Fibroblast of skin of back (primary cell): ENCODE results near the gene MAB21L1.
A peak's percentile ranks its signal among the peaks of the same experiment; 100 is the strongest.

Experiments used
- DNase-seq: peaks from one replicate; pipeline ENCODE4 v3.0.0-alpha.2; 2013

The MAB21L1 gene

DNA sequence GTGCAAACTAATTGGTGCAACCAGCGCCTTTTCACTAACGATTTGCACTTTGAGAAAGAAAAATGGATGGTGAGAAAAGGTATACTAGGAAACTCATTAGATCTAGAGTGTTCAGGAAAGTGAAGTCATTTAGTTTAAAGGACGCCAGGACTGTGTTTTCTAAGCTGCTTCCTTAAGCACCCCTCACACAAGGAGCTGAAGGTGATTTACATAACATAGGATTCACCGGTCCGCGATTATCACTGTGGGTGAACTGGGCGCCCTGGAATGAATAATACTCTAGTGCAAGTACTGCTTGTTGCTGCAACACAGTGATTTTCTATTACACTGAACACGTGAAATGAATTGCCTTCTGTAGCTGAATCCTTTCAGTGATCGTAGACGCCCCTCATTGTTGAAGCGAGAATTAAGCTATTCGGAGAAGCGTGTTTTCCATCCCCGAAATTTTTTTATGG lies 2.6 kb upstream of the MAB21L1 start:
- DNase-seq: no peak

DNA sequence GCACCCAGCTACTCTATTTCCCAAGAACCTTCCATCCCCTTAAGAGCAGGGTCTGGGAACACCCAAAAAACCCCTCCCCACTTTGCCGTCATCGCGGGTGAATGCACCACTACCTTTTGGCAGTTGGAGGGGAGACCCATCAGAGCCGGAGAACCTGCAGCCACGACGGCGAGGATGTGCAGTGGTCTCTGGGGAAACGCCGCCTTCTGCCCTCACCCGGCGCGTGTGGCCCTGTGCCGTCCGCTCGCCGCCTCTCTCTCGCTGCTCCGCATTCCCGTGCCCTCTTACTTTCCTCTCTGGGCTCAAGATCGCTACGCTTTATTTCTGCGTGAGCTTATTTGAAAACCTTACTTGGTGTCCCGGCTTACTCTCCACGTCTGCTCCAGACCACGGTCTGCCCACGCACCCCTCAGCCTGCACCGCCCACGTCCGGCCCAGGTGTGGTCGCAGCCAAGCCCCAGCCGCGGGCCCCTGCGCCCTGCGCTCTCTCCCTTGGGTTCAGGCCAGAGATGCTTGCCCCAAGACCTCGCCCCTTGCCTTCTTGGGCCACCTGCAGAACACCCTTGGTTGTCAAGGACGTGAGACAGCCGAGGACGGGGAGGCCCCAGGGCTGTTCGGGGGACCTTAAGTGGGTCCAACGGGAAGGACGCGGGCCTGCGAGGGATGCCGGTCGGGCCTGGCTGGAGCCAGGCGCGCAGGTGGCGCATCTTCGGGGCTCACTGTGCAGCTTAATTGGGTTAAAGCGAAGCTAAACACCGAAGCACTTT lies 2.0 kb upstream of the MAB21L1 start:
- no peak for DNase-seq

DNA sequence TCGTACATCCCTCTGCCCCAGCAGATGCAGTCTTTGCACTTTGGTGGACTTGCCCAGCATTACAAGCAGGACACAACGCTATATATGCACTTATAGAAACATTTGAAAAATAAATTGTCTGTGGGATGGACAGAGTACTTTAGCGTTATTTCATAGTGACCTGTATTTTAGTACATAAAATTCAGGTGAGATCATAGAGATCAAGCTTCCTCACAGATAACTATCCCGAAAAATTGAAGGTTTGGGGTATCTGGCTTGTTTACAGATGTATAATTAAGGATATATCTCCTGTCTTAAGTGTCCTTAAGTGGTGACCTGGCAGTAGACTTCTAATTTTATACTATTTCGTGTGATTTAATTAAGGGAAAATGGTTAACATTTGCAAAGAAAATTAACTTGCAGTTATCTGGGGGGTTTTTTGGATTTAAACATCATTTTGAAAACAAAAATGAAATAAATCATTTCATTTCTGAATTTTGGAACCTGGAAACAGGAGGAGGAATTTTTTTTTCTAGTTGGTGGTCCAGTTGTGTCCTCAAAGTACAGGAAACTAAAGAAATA lies 977 bp upstream of the MAB21L1 start:
- no peak for DNase-seq

DNA sequence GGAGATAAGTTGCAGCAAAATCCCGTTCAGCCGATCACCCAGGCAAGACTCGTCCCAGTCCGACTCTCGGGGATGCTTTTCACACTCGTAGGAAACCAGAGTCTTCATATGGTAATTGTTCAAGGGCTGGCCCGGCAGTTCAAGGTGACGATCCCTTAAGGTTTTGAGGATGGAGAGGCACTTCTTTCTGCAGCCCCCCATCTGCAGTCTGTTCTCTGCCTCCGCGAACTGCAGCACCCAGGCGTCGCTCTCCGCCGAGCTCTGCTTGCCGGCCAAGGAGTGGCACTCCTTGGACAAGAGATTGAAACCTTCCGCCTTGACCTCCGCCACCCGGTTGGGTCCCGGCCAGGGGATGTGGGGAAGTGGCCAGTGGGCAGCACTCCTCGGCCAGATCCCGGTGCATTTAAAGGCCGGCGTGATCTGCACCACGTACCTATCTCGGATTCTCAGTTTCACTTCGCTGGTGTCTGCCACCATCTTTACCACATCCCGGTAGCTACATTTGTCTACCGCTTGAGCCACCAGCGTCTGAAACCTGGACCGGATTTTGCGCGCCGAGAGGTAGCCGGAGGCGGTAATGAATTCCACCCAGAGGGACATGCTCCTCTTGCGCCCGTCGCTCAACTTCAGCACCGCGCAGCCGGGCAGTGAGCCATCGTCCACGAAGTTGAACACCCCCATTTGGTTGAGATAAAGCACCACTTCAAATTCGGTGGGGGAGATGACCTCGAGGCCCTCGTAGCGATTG lies 1.1 kb downstream of the MAB21L1 start:
- peak; percentile 28 for DNase-seq

DNA sequence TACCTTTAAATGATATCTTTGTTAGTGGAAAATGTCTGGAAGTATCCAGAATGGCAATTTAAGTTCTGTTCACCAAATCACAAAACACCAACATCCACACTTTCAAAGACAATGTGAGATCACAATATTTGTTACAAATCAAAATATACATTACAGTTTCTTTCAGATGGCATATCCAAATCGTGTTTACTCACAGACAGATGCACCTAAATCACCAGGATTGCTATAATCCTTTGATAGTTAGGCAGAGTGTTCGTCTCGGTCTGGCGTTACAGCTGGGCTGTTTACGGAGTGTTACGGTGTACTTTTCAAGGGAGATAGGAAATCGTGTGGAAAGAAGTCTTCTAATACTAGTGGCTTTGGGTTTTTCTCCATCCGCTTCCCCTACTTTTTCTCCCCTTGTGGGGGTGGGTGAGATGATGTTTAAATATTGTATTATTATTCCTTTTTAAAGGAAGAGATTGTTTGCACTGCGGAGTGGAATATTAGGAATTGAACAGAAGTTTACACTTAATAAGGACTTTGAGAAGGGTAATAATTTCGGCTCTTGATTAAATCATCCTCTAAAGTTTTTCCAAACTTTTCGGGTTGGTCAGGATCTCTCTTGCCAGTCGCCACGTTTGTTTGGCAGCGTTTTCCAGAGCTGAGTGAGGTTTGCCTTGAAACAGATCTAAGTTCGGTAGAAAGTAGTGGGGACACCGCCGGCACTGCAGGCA lies 1.8 kb downstream of the MAB21L1 start:
- DNase-seq: no peak

DNA sequence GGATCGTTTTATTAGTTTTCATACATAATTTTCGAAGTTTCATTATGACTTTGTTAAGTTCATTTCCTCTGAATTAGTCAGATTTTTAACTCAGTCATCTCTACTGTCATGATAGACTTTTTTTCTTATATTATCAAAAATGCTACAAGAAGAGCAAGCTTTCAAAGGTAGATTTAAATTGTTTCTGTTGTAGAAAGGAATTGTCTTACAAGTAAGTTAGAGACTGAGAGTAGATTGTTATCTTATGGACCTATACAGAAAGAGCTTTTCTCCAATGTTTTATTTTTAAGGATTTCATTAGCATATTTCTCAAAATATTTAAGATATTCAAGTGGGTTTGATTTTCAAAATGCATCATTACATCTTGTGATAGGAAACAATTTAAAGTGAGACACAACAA lies 2.7 kb downstream of the MAB21L1 start:
- no peak for DNase-seq

DNA sequence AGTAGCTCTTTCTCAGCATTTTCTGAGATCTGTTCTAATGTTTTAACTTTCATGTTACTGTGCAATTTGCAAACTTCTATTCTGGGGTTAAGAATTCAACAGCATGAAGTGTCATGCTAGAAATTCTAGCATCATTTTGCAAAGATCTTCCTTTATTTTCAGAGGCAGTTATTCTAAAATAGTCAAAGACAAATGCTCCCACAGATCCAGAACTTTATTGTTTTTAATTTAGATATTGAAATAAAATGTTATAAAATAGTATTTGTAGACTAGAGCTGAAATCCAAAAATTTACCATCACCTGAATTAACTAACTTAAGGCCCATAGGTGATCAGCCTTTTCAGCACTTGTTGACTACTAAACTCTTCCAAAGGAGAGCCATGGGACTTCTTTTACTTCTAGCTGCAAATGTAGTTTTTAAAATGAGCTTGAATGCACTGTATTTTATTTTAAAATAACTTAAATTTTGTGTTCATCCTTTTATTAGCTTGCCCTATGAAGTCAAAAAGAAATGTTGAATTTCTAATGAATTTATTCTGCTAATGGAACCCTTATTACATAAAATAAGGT lies 3.2 kb downstream of the MAB21L1 start:
- no peak for DNase-seq

DNA sequence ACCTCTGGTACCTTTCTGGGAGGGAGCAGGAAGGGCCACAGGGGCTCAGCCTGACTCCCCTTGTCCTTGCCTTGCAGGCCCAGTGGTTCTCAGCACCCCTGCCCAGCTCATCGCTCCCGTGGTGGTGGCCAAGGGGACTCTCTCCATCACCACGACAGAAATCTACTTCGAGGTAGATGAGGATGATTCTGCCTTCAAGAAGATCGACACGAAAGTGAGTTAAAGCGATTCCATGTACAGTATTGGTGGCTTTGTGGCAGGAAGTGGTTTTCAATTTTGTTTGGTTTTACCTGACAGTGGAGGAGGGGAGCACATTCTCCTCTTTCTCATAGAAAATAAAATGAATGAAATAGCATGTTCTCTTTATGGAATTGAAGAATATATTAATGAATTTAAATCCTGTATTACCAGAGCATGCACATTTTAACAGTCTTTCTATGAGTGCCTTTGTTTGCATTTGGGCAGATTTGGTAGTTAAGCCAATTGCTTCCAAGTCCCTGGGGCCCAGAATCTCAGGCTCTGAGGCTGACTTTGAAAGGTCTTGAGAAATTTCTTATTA lies 4.1 kb downstream of the MAB21L1 start:
- no peak for DNase-seq

DNA sequence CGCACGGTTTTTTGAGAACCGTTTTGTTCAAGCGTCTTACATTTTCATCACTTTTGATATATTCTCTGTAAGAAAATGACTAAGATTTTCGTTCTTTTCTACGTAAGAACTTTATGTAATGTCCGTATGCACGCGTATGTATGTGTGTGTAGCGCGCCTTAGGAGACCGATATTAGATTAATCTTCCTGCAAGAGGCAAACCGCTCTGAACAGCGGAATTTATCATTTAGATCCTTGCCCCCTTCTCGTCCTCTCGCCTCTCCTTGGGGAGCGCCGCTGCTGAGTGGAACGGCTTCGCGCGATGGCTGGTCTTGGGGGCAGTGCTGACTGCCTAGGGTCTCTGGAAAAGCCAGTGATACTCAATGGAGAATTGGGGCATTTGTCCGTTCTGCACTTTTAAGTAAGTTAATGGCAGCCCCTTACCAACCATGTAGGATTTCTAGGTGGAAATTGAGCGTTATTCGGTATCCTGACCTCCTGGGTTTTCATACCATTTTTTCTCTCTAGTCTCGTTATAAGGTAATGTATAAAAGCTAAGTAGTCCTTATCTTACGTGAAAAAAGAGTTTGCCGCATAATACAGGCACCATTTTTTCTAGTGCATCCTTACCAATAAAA lies 4.7 kb downstream of the MAB21L1 start:
- DNase-seq: no peak

DNA sequence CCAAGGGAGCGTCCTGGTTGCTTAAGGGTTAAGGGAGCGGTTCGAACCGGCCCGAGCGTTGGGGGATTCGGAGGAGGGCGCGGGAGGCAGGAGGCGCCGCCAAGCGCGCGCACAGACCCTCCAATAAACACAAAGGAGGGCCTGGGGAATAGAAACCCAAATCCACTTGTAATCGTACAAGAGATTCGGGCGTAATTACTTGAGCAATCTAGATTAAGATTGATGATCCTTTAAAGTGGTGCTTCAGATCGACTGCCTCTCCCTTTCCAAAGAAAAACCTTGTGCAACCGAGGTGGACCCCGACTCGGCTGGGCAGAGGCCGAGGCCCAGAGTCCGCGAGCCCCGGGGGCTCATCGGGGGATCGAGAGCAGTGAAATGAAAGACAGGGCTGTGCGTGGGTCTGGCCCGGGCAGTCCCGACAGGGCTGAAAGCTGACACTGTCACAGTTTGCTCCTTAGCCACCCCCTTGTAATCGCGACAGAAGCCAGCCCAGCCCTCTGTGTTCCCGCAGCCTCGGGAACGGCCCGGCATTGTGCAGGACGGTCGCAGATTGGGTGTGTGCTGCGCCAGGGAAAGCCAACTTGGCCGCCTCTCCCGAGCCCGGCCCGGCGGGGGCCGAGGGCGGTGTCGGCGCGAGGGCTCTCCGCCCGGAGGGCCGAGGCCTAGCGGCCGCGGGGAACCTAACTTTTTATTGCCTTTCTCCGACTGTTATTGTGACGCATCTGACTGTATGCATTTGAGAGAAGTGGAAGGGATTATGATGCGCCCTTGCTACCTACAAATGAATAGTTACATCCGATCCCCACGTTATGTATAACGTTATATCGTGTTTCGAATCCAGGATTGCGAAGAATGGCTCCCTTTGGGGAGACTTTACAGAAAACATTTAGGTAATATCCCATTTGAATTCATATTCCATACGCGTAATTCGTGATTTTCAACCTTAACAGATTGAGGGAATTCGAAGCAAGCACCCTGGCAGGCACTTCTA lies 5.5 kb downstream of the MAB21L1 start:
- DNase-seq: no peak

DNA sequence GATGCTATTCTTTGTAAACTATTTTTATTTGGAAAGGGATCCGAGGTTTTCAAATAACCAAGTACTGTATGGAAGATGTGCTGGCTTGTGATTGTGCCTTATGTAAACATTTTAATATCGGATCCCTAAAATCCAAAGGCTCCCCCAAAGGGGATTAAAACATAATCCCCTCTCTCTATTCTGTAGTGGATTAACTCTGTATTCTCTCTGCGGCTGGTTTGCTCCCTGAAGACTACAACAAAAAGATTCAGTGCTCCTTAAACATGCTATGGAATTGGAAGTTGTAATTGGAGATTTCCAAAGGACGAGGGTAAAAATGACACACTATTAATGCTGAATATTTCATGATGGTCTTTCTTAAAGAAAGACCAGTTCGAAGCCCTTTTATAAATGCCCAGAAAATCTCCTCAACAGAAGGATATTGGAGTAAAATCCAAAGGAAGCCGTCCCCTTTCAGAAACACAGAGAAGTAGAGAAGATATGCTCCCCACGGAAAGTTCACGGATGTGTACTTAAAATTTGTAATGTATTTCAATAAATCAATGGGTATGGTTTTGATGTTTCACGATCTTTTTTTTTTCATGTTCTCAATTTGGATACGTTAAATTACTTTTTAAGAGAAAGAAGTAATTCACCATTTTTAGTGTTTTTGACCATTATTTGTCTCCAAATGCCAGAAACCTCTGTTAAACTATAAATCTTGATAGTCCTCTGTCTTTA lies 6.5 kb downstream of the MAB21L1 start:
- no peak for DNase-seq

DNA sequence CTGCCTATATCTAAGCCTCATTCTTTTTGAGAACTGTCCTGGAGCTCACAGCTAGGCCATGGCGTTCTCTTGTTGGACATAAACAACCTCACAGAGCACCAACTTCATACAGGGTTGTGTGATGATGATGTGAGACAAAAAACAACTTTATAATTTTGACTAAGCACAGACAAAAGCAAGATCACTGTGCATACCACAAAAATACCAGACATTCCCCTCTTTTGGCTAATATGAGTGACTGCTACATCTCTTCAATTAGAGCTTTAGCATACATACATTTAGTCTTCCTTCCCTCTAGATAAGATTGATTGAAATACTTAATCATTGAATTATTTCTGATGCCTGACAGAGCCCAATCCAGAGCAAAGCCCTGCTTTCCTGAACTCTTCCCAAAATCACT lies 8.3 kb downstream of the MAB21L1 start:
- peak; percentile 56 for DNase-seq

DNA sequence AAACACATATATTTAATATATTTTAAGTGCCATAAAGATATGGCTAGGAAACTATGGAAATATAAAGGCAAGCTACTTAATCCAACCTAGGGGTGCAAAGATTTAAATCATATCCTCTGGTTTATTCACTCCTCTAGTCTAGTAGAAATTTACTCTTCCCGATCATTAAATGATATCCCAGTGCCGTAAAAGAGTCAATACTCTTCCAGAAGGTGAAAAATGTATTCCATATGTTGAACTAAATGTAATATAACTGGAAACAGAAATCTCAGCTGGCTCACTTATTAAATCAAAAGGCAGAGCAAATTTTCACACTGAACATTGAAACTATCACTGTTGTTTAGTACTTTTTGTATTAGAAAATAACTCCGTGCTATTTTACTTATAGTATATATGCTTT lies 11.1 kb downstream of the MAB21L1 start:
- no peak for DNase-seq

DNA sequence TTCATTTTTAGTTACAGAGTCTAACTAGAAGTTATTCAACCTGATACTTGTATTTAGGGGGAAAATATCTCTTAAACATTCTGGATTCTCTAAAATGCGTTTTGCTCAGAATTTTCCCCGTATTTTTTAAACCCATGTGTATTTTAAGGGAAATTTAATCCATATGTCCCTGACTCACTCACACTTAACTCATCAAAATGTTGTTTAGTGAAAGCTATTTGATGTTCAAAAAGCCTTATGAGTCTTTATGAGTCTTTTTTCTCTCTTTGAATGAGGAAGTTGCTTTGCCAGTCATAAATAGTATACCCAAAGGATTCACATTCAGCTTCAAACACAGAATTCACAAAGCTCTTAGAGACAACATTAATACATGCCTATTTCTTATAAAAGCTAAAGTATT lies 16.4 kb downstream of the MAB21L1 start:
- DNase-seq: peak; percentile 22

DNA sequence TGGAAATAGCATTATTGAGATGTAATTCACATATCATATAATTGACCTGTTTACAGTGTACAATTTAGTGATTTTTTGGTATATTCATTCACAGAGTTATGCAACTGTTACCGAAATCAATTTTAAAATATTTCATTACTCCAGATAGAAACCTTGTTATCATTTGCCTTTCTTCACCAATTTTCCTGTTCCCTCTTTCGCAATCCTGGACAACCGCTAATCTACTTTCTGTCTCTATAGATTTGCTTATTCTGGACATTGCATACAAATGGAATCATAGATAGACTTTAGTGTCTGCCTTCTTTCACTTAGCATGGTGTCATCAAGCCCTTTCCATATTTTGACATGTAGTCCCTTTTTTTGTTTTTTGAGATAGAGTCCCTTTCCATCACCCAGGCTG lies 19.2 kb downstream of the MAB21L1 start:
- no peak for DNase-seq

DNA sequence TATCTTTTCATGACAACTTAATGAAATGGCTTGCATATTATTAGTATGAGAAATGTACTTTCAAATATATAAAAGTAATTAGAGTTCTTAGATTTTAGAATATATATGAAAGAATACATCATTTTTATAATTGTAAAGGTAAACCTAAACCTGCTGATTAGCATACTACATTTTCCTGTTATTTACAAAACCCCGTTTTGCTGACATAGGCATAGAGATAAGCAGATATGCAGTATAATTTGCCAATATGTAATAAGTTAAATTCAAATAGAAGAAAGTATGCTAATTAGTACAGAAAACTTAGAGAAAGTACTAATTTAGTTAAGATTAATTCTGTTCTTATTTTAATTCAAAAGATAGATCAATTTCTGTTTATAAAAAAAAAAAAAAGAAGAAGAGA lies 21.5 kb downstream of the MAB21L1 start:
- no peak for DNase-seq

DNA sequence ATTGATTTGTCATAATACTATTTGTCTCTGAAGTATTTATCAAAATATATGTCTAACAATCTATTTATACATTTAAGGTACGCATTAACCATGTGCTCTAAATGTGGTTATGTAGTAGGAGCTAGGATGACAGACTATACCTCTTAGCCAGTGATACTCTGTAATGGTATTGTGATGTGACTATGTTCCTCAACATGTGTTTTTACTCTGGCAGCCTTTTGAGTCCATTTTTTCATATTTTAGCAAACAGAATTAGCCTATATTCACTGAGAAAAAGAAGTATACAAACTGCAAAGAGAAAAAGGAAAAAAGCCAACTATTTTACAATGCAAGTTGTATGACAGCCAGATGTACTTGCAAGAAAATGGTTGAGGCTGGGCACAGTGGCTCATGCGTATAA lies 26.7 kb downstream of the MAB21L1 start:
- DNase-seq: no peak

DNA sequence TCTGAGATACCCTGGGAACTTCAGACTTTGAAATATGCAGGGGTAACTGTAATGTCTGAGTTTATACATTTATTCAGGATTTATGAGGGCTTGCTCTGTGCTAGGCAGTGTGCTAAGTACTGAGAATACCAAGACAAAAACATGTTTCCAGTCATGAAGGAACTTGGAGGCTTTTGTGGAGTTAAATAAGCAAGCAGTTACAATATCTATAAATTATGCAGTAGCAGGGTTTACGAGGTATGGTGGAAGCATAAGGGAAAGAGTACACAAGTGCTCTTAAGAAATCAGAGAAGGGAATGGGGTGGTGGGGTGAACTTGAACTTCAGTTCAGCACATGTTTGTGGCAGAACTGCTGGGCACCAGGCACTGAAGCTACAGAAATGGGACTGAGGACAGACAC lies 28.0 kb downstream of the MAB21L1 start:
- no peak for DNase-seq
